CD4-positive, alpha-beta memory T cell (primary cell): ENCODE measurements around the gene GRIP2. TPM values are rescaled to one million over a fixed set of nuclear protein-coding genes. Genes with fewer than 3 reads are reported as not detected.

Experiments
- CTCF ChIA-PET: fragments of 350-600 bp; sonication (Branson Sonifier 250); formaldehyde crosslinking; loops from one replicate; lab custom pipeline; 2021; ENCODE audit warnings: inconsistent platforms; ENCODE audit not compliant: partially characterized antibody; lab: Charles Lee
- POLR2A ChIA-PET: fragments of 350-600 bp; sonication (Branson Sonifier 250); formaldehyde crosslinking; loops from one replicate; lab custom pipeline; 2021; ENCODE audit not compliant: partially characterized antibody; lab: Charles Lee
- DNase-seq, 5 donors: peaks; one replicate each; pipeline versions ENCODE4 v3.0.0 to v3.0.0-alpha.2; 2020 to 2022; ENCODE audit warnings: mixed read lengths in 1 of 5
- H3K27ac ChIP-seq: one replicate; pipeline ENCODE4 v1.7.0; 2013; ENCODE audit warnings: low read depth, low read length
- H3K27me3 ChIP-seq: 2 replicates; pipeline ENCODE4 v1.7.0; 2013; ENCODE audit warnings: mild to moderate bottlenecking, low read length, moderate library complexity; ENCODE audit not compliant: insufficient read depth
- H3K36me3 ChIP-seq: 2 replicates; pipeline ENCODE4 v1.7.0; 2013; ENCODE audit warnings: mild to moderate bottlenecking, low read length, moderate library complexity; ENCODE audit not compliant: insufficient read depth
- H3K4me1 ChIP-seq: 2 replicates; pipeline ENCODE4 v1.7.0; 2013; ENCODE audit warnings: mild to moderate bottlenecking, low read length, moderate library complexity; ENCODE audit not compliant: insufficient read depth
- H3K4me3 ChIP-seq, 2 donors: one replicate each; pipeline ENCODE4 v1.7.0; 2013; ENCODE audit warnings: low read length in 2 of 2, mild to moderate bottlenecking in 1 of 2
- H3K9me3 ChIP-seq, 2 donors: one replicate each; pipeline ENCODE4 v1.7.0; 2013; ENCODE audit warnings: low read length in 2 of 2, control low read depth in 1 of 2; ENCODE audit not compliant: control insufficient read depth in 1 of 2
- H3K27ac Mint-ChIP-seq, 7 donors: one replicate each; pipeline ENCODE4 v1.8.0; 2020 to 2021; ENCODE audit warnings: mixed read lengths in 7 of 7, mild to moderate bottlenecking in 6 of 7, inconsistent platforms in 3 of 7, moderate library complexity in 3 of 7
- H3K27me3 Mint-ChIP-seq, 2 donors: one replicate each; pipeline ENCODE4 v1.8.0; 2020 to 2021; ENCODE audit warnings: mixed read lengths in 2 of 2
- H3K36me3 Mint-ChIP-seq, 2 donors: one replicate each; pipeline ENCODE4 v1.8.0; 2020 to 2021; ENCODE audit warnings: mixed read lengths in 2 of 2, inconsistent platforms in 1 of 2, mild to moderate bottlenecking in 1 of 2
- H3K4me1 Mint-ChIP-seq, 4 donors: one replicate each; pipeline ENCODE4 v1.8.0; 2020 to 2021; ENCODE audit warnings: mixed read lengths in 4 of 4, mild to moderate bottlenecking in 1 of 4
- H3K4me3 Mint-ChIP-seq, 8 donors: one replicate each; pipeline ENCODE4 v1.8.0; 2020 to 2021; ENCODE audit warnings: mixed read lengths in 8 of 8, mild to moderate bottlenecking in 7 of 8, moderate library complexity in 6 of 8, inconsistent platforms in 3 of 8
- H3K9me3 Mint-ChIP-seq, 8 donors: one replicate each; pipeline ENCODE4 v1.8.0; 2020 to 2021; ENCODE audit warnings: mixed read lengths in 8 of 8, mild to moderate bottlenecking in 5 of 8, inconsistent platforms in 3 of 8, moderate library complexity in 1 of 8
- intact Hi-C: fragments of 100-400 bp; cut with micrococcal nuclease; formaldehyde crosslinking; loops from one replicate; pipeline ENCODE4 v1.15.1; 2023
- polyA plus RNA-seq, 2 donors: library from polyadenylated mRNA; unstranded; fragments of 300-500 nt; fragmentation: Illumina TruSeq; gene quantifications; one replicate each; pipeline ENCODE4 v1.2.3, GENCODE V29; 2021
- total RNA-seq, 2 experiments: library from RNA; stranded (reverse); gene quantifications; one replicate each; pipeline ENCODE4 v1.2.3, GENCODE V29; 2021

The GRIP2 gene
- total and polyA plus RNA-seq, 4 experiments from 2014 or later, result not detected

DNA sequence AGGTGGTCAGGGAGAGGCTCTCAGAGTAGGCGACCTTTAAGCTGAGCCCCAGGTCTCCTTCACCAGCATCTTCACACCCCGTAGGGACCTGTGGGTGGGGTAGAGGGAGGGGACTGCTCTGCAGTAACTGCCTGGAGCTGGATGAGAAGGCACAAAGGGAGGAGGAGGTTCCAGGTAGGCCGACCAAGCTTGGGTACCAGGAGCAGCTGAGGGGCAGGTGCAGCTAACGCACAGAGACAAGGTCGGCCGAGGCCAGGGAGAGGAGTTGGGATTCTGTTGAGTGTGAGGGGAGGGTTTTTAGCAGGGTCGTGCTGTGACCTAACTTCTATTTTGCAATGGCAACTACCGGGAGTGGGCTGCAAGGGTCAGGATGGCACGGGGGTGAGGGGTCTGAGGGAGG lies 5.9 kb upstream of the GRIP2 start:
- Histone ChIP-seq H3K4me3 (no peak overlapping the region), H3K9me3 (no peaks in the 10 kb centered on the region), H3K4me1 (no peaks in the 10 kb centered on the region), H3K27me3 (no peaks in the 10 kb centered on the region), H3K27ac (no peak overlapping the region), H3K36me3 (no peaks in the 10 kb centered on the region)
- intact Hi-C loops, result no loop called here
- H3K4me1 Mint-ChIP-seq, result peaks cover 0 to 4% (median 2%) of the 10 kb centered on the region in 4 donors
- H3K36me3 Mint-ChIP-seq, result no peaks in the 10 kb centered on the region
- POLR2A ChIA-PET, result no interaction called here
- no peak overlapping the region for H3K4me3 Mint-ChIP-seq
- CTCF ChIA-PET, result interaction anchor here (0.7 to 2.6 kb wide), 5 partner anchors 10 to 888 kb away, joined by 3 to 8 read pairs (median 4); no protein-coding TSS in a partner anchor
- peak in 1 of 5 donors; percentile 3 for DNase-seq
- H3K27me3 Mint-ChIP-seq, result peaks cover 15 to 19% of the 10 kb centered on the region in 2 donors
- H3K9me3 Mint-ChIP-seq, result no peaks in the 10 kb centered on the region
- no peak overlapping the region for H3K27ac Mint-ChIP-seq

DNA sequence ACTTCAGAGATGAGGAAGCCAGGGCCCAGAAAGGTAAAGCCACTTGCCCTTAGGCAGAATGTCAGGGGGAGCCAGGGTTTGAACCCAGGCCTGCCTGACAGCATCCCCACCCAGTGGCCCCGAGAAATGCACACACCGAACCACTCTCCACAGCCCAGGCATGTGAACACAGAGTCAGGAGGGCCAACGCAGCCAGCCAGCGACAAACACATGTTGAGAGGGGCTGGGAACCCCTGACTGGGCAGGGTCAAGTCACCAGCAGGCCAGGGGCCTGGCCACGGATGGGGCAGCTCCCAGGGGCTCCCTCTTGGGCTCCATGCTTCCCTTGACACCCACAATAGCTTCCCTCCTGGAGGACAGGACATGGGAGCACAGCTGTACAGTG lies 5.1 kb upstream of the GRIP2 start:
- no peaks in the 10 kb centered on the region for H3K27me3 ChIP-seq
- no peaks in the 10 kb centered on the region for H3K9me3 ChIP-seq
- no peaks in the 10 kb centered on the region for H3K36me3 Mint-ChIP-seq
- H3K27ac ChIP-seq, result no peak overlapping the region
- DNase-seq, result peak in 1 of 5 donors; percentile 2
- no peak overlapping the region for H3K27ac Mint-ChIP-seq
- intact Hi-C loops, result no loop called here
- H3K4me3 ChIP-seq, result no peak overlapping the region
- H3K4me3 Mint-ChIP-seq, result no peak overlapping the region
- H3K27me3 Mint-ChIP-seq, result peaks cover 11 to 14% of the 10 kb centered on the region in 2 donors
- H3K36me3 ChIP-seq, result no peaks in the 10 kb centered on the region
- H3K4me1 ChIP-seq, result no peaks in the 10 kb centered on the region
- POLR2A ChIA-PET, result no interaction called here
- H3K4me1 Mint-ChIP-seq, result peaks cover 0 to 4% (median 1%) of the 10 kb centered on the region in 4 donors
- H3K9me3 Mint-ChIP-seq, result no peaks in the 10 kb centered on the region
- CTCF ChIA-PET, result interaction anchor here (0.7 to 2.6 kb wide), 5 partner anchors 11 to 888 kb away, joined by 3 to 8 read pairs (median 4); no protein-coding TSS in a partner anchor

DNA sequence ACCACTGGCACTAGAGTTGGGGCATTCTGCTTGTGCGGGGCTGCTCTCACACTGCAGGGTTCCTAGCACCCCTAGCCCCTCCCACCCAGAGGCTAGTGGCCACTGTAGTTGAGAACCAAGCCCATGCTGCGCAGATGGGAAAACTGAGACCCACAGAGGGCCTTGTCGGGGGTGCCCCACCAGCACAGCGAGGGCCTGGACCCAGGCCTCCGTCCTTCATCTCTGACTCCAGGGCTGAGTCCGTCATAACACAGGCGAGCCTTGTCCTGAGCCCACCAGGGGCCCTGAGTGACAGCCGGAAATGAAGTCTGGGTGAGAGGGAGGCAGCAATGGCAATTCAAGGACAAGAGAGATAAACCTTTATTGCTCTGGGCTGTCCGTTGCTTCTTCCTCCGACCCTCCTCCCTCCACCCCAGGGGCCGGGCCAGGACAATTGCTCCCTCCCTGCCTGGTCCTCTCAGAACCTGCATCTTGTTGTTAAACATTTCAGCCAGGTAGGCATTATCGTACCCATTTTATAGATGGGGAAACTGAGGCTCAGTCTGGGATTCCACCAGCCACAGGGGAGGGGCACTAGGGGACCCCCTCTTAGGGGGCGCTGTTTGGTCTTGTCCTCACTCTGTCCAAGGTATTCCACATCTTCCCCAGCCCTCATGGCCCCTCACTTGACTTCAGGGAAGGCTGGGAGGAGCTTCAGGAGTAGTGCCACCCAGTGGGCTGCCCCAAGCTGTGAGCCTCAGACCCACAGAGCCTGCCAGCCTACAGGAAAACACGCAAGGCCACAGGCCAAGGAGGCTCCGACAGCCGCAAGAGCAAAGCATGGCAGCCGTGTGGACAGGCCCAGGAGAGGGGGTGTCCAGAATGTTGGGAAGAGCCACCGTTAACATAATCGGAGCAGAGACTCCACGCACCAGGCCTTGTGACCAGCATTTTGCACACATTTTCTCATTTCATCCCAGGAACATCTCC lies 4.4 kb upstream of the GRIP2 start:
- ChIA-PET CTCF (interaction anchor here (1.4 to 2.6 kb wide), 2 partner anchors 12 to 27 kb away, joined by 4 to 6 read pairs; no protein-coding TSS in a partner anchor), POLR2A (no interaction called here)
- Mint-ChIP-seq H3K27ac (no peak overlapping the region), H3K4me3 (no peak overlapping the region), H3K27me3 (peaks cover 9 to 12% of the 10 kb centered on the region in 2 donors), H3K4me1 (peaks cover 0 to 3% (median under 1%) of the 10 kb centered on the region in 4 donors), H3K9me3 (no peaks in the 10 kb centered on the region), H3K36me3 (no peaks in the 10 kb centered on the region)
- intact Hi-C loops, result no loop called here
- Histone ChIP-seq H3K4me3 (no peak overlapping the region), H3K9me3 (no peaks in the 10 kb centered on the region), H3K27ac (no peak overlapping the region), H3K4me1 (no peaks in the 10 kb centered on the region), H3K27me3 (no peaks in the 10 kb centered on the region), H3K36me3 (no peaks in the 10 kb centered on the region)
- DNase-seq, result peak in 1 of 5 donors; percentile 19

DNA sequence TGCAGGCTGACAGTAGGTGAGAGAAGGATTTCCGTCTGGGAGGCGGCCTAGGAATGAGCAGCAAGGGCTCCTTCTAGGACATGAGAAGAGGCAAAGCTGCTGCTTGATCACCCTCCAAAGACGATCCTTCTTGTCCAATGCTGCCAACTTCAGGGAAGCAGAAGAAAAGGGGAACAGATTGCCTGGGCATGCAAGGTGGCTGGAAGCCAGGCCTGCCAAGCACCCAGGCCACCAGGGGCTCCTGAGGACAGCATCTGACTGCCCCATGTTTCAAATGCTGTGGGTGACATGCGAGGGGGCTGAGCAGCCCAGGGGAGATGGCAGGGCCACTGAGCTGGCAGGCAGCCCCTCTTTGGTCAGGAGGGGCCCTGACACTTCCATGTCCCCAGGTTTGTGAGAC lies 3.3 kb upstream of the GRIP2 start:
- Mint-ChIP-seq H3K4me1 (peaks cover 0 to 1% (median 0%) of the 10 kb centered on the region in 4 donors), H3K4me3 (no peak overlapping the region), H3K36me3 (no peaks in the 10 kb centered on the region), H3K27me3 (peaks cover 5 to 8% of the 10 kb centered on the region in 2 donors), H3K9me3 (no peaks in the 10 kb centered on the region), H3K27ac (no peak overlapping the region)
- Histone ChIP-seq H3K27ac (no peak overlapping the region), H3K4me3 (no peak overlapping the region), H3K9me3 (no peaks in the 10 kb centered on the region), H3K4me1 (no peaks in the 10 kb centered on the region), H3K27me3 (no peaks in the 10 kb centered on the region), H3K36me3 (no peaks in the 10 kb centered on the region)
- CTCF ChIA-PET, result no interaction called here
- POLR2A ChIA-PET, result no interaction called here
- no peak for DNase-seq
- intact Hi-C loops, result no loop called here

DNA sequence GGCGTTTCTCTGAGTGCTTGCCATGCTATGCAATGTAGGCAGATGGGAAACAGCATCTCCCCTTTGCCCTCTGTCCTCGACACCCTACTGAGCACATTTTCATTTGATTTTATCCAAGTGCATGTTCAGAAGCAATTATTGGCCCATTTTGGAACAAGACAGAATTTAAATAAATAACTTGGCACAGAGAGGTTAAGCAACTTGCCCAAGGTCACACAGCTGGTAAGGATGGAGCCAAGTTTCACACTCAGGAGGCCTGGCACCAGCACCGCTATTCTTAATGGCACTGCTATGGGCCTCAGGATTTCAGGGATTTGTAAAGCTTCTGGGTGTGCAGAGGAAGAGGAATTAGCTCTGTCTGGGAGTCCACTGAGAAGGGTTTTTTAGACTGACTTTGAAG lies 2.5 kb upstream of the GRIP2 start:
- Mint-ChIP-seq H3K9me3 (no peaks in the 10 kb centered on the region), H3K4me3 (no peak overlapping the region), H3K36me3 (no peaks in the 10 kb centered on the region), H3K4me1 (no peaks in the 10 kb centered on the region), H3K27ac (no peak overlapping the region), H3K27me3 (peaks cover 2 to 6% of the 10 kb centered on the region in 2 donors)
- no peaks in the 10 kb centered on the region for H3K36me3 ChIP-seq
- no peak for DNase-seq
- POLR2A ChIA-PET, result no interaction called here
- H3K9me3 ChIP-seq, result no peaks in the 10 kb centered on the region
- intact Hi-C loops, result no loop called here
- CTCF ChIA-PET, result no interaction called here
- H3K4me3 ChIP-seq, result no peak overlapping the region
- no peak overlapping the region for H3K27ac ChIP-seq
- H3K27me3 ChIP-seq, result no peaks in the 10 kb centered on the region
- no peaks in the 10 kb centered on the region for H3K4me1 ChIP-seq

DNA sequence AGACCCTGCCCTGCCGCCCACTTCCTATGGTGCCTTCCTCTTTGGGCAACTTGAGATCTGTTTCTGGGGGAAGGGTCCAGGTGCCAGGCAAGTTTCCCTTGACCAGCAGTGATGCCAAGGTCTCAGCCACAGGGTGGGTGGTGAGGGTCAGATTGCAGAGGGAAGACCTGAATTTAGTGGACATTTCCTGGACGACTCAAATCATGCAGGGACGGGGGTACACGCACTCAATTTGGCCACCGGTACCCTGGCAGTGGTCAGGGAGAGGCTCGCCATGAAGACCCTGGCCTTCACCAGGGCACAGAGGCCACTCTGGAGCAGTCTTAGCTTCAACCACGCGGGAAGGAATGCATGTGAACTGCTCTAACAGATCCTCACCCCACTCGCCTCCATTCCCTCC lies 1.5 kb upstream of the GRIP2 start:
- no peak overlapping the region for H3K27ac ChIP-seq
- DNase-seq, result no peak
- intact Hi-C loops, result no loop called here
- H3K27me3 ChIP-seq, result no peaks in the 10 kb centered on the region
- H3K4me1 ChIP-seq, result no peaks in the 10 kb centered on the region
- POLR2A ChIA-PET, result no interaction called here
- H3K9me3 ChIP-seq, result no peaks in the 10 kb centered on the region
- Mint-ChIP-seq H3K36me3 (no peaks in the 10 kb centered on the region), H3K4me1 (no peaks in the 10 kb centered on the region), H3K27ac (no peak overlapping the region), H3K9me3 (no peaks in the 10 kb centered on the region), H3K27me3 (peaks cover 2 to 5% of the 10 kb centered on the region in 2 donors), H3K4me3 (no peak overlapping the region)
- CTCF ChIA-PET, result no interaction called here
- no peaks in the 10 kb centered on the region for H3K36me3 ChIP-seq
- no peak overlapping the region for H3K4me3 ChIP-seq

DNA sequence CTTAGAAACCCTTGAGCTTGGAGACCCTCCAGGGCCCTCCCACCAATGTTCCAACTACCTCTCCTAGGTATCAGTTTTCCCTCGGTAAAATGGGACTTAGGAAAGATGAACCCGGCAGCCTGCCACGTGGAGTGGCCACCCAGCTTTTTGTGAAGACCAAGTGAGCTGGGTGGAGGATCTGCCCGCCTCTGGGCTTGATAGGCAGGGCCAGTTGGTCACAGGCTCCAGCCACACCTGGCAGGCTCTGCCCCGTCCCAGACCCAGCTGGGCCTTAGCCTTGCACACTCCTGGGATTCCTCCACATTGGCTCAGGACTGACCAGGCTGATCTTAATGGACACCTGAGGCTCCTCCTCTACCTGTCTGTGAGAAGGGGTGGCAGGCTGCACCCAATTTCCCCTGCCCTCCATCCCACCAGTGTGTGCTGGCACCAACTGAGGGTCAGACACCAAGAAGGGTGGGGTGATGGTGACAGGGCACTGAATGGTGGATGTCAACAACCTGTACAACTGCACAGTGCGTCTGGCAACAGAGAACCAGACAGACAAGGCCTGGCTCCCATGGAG lies 761 bp upstream of the GRIP2 start:
- CTCF ChIA-PET, result interaction anchor here (1.0 to 1.6 kb wide), 2 partner anchors 9 to 29 kb away, joined by 3 to 5 read pairs; no protein-coding TSS in a partner anchor
- Histone ChIP-seq H3K4me3 (no peak overlapping the region), H3K27ac (no peak overlapping the region), H3K9me3 (no peaks in the 10 kb centered on the region), H3K4me1 (no peaks in the 10 kb centered on the region), H3K36me3 (no peaks in the 10 kb centered on the region), H3K27me3 (no peaks in the 10 kb centered on the region)
- Mint-ChIP-seq H3K27me3 (peaks cover 2 to 3% of the 10 kb centered on the region in 2 donors), H3K9me3 (no peaks in the 10 kb centered on the region), H3K4me1 (no peaks in the 10 kb centered on the region), H3K27ac (no peak overlapping the region), H3K4me3 (no peak overlapping the region), H3K36me3 (no peaks in the 10 kb centered on the region)
- intact Hi-C loops, result no loop called here
- no peak for DNase-seq
- POLR2A ChIA-PET, result no interaction called here
